ENCODE results near the gene TIFAB. TPM values are rescaled to one million over a fixed set of nuclear protein-coding genes. Genes with fewer than 3 reads are reported as not detected.
A peak's percentile ranks its signal among the peaks of the same experiment; 100 is the strongest.

The TIFAB gene
- total and polyA plus RNA-seq, 5 donors from 2014 or later: not detected

GRCh38 chr5:135480511-135480910 is 28.4 kb upstream of the TIFAB start:
- DNase-seq: no peak
- no peak overlapping the region for H3K4me3 Mint-ChIP-seq
- no peaks in the 10 kb centered on the region for H3K36me3 ChIP-seq (ENCODE audit: control insufficient read depth, insufficient read depth, low read length)

GRCh38 chr5:135478938-135479337 is 26.8 kb upstream of the TIFAB start:
- ATAC-seq (ENCODE audit: low read depth in 2 of 2) (no peak), DNase-seq (no peak)
- Histone ChIP-seq H3K9me3 (ENCODE audit: control insufficient read depth in 2 of 2, low read length in 2 of 2) (no peaks in the 10 kb centered on the region), H3K4me3 (ENCODE audit: low read depth, low read length) (no peak overlapping the region), H3K27ac (ENCODE audit: insufficient read depth, low read length, poor library complexity, severe bottlenecking) (no peak overlapping the region), H3K27me3 (ENCODE audit: control insufficient read depth, insufficient read depth, low read length) (no peaks in the 10 kb centered on the region), H3K4me1 (ENCODE audit: control insufficient read depth, insufficient read depth, low read length, poor library complexity, severe bottlenecking) (no peaks in the 10 kb centered on the region), H3K36me3 (ENCODE audit: control insufficient read depth, insufficient read depth, low read length) (no peaks in the 10 kb centered on the region)
- Mint-ChIP-seq H3K36me3 (no peaks in the 10 kb centered on the region), H3K27me3 (peaks cover 13% of the 10 kb centered on the region), H3K27ac (no peak overlapping the region), H3K9me3 (peaks cover 0 to 3% (median 0%) of the 10 kb centered on the region in 7 donors), H3K4me1 (no peaks in the 10 kb centered on the region), H3K4me3 (no peak overlapping the region)

More at GRCh38 chr5:135480511-135480910, 28.4 kb upstream of the TIFAB start:
- H3K27me3 ChIP-seq (ENCODE audit: control insufficient read depth, insufficient read depth, low read length): peaks cover 3% of the 10 kb centered on the region
- H3K4me1 ChIP-seq (ENCODE audit: control insufficient read depth, insufficient read depth, low read length, poor library complexity, severe bottlenecking): no peaks in the 10 kb centered on the region
- no peak overlapping the region for H3K27ac ChIP-seq (ENCODE audit: insufficient read depth, low read length, poor library complexity, severe bottlenecking)
- H3K36me3 Mint-ChIP-seq: no peaks in the 10 kb centered on the region
- H3K27me3 Mint-ChIP-seq: peaks cover 12% of the 10 kb centered on the region
- no peak overlapping the region for H3K4me3 ChIP-seq (ENCODE audit: low read depth, low read length)
- no peak for ATAC-seq (ENCODE audit: low read depth in 2 of 2)
- H3K9me3 Mint-ChIP-seq: peaks cover 0 to 3% (median 0%) of the 10 kb centered on the region in 7 donors
- H3K9me3 ChIP-seq (ENCODE audit: control insufficient read depth in 2 of 2, low read length in 2 of 2): no peaks in the 10 kb centered on the region
- no peaks in the 10 kb centered on the region for H3K4me1 Mint-ChIP-seq
- H3K27ac Mint-ChIP-seq: no peak overlapping the region

GRCh38 chr5:135477613-135478066 is 25.5 kb upstream of the TIFAB start:
- Mint-ChIP-seq H3K4me1 (no peaks in the 10 kb centered on the region), H3K9me3 (peaks cover 0 to 3% (median 0%) of the 10 kb centered on the region in 7 donors), H3K27ac (no peak overlapping the region), H3K27me3 (peaks cover 17% of the 10 kb centered on the region), H3K4me3 (no peak overlapping the region), H3K36me3 (no peaks in the 10 kb centered on the region)
- no peaks in the 10 kb centered on the region for H3K36me3 ChIP-seq (ENCODE audit: control insufficient read depth, insufficient read depth, low read length)
- no peaks in the 10 kb centered on the region for H3K27me3 ChIP-seq (ENCODE audit: control insufficient read depth, insufficient read depth, low read length)
- no peak overlapping the region for H3K27ac ChIP-seq (ENCODE audit: insufficient read depth, low read length, poor library complexity, severe bottlenecking)
- no peak overlapping the region for H3K4me3 ChIP-seq (ENCODE audit: low read depth, low read length)
- no peaks in the 10 kb centered on the region for H3K9me3 ChIP-seq (ENCODE audit: control insufficient read depth in 2 of 2, low read length in 2 of 2)
- ATAC-seq (ENCODE audit: low read depth in 2 of 2) (no peak), DNase-seq (no peak)
- no peaks in the 10 kb centered on the region for H3K4me1 ChIP-seq (ENCODE audit: control insufficient read depth, insufficient read depth, low read length, poor library complexity, severe bottlenecking)

GRCh38 chr5:135476615-135477581 is 24.7 kb upstream of the TIFAB start:
- no peaks in the 10 kb centered on the region for H3K27me3 ChIP-seq (ENCODE audit: control insufficient read depth, insufficient read depth, low read length)
- DNase-seq (no peak), ATAC-seq (ENCODE audit: low read depth in 2 of 2) (no peak)
- H3K4me1 ChIP-seq (ENCODE audit: control insufficient read depth, insufficient read depth, low read length, poor library complexity, severe bottlenecking): no peaks in the 10 kb centered on the region
- H3K4me3 Mint-ChIP-seq: peak overlapping the region in 1 of 4 donors; percentile 17
- no peaks in the 10 kb centered on the region for H3K9me3 ChIP-seq (ENCODE audit: control insufficient read depth in 2 of 2, low read length in 2 of 2)
- H3K27ac ChIP-seq (ENCODE audit: insufficient read depth, low read length, poor library complexity, severe bottlenecking): no peak overlapping the region
- no peaks in the 10 kb centered on the region for H3K36me3 Mint-ChIP-seq
- H3K4me1 Mint-ChIP-seq: no peaks in the 10 kb centered on the region
- peaks cover 0 to 3% (median 0%) of the 10 kb centered on the region in 7 donors for H3K9me3 Mint-ChIP-seq
- H3K4me3 ChIP-seq (ENCODE audit: low read depth, low read length): no peak overlapping the region
- peaks cover 22% of the 10 kb centered on the region for H3K27me3 Mint-ChIP-seq
- no peaks in the 10 kb centered on the region for H3K36me3 ChIP-seq (ENCODE audit: control insufficient read depth, insufficient read depth, low read length)
- no peak overlapping the region for H3K27ac Mint-ChIP-seq

- no peak overlapping the region for H3K4me3 Mint-ChIP-seq
- H3K27ac ChIP-seq (ENCODE audit: insufficient read depth, low read length, poor library complexity, severe bottlenecking): no peak overlapping the region
- no peaks in the 10 kb centered on the region for H3K4me1 Mint-ChIP-seq
- no peaks in the 10 kb centered on the region for H3K36me3 ChIP-seq (ENCODE audit: control insufficient read depth, insufficient read depth, low read length)
- no peak overlapping the region for H3K27ac Mint-ChIP-seq
- no peaks in the 10 kb centered on the region for H3K9me3 Mint-ChIP-seq
- no peaks in the 10 kb centered on the region for H3K36me3 Mint-ChIP-seq
- ATAC-seq (ENCODE audit: low read depth in 2 of 2) (no peak), DNase-seq (no peak)
- no peaks in the 10 kb centered on the region for H3K4me1 ChIP-seq (ENCODE audit: control insufficient read depth, insufficient read depth, low read length, poor library complexity, severe bottlenecking)
- H3K27me3 Mint-ChIP-seq: peaks cover 36% of the 10 kb centered on the region
- peaks cover 2% of the 10 kb centered on the region for H3K27me3 ChIP-seq (ENCODE audit: control insufficient read depth, insufficient read depth, low read length)
- H3K9me3 ChIP-seq (ENCODE audit: control insufficient read depth in 2 of 2, low read length in 2 of 2): no peaks in the 10 kb centered on the region
- H3K4me3 ChIP-seq (ENCODE audit: low read depth, low read length): no peak overlapping the region
Observed at GRCh38 chr5:135473956-135474670, 22.0 kb upstream of the TIFAB start.

GRCh38 chr5:135472141-135472540 is 20.0 kb upstream of the TIFAB start:
- H3K27ac Mint-ChIP-seq: no peak overlapping the region

GRCh38 chr5:135471726-135472125 is 19.6 kb upstream of the TIFAB start:
- Histone ChIP-seq H3K9me3 (ENCODE audit: control insufficient read depth in 2 of 2, low read length in 2 of 2) (no peaks in the 10 kb centered on the region), H3K4me1 (ENCODE audit: control insufficient read depth, insufficient read depth, low read length, poor library complexity, severe bottlenecking) (no peaks in the 10 kb centered on the region), H3K36me3 (ENCODE audit: control insufficient read depth, insufficient read depth, low read length) (no peaks in the 10 kb centered on the region), H3K27me3 (ENCODE audit: control insufficient read depth, insufficient read depth, low read length) (peaks cover 2% of the 10 kb centered on the region), H3K4me3 (ENCODE audit: low read depth, low read length) (no peak overlapping the region), H3K27ac (ENCODE audit: insufficient read depth, low read length, poor library complexity, severe bottlenecking) (no peak overlapping the region)
- ATAC-seq (ENCODE audit: low read depth in 2 of 2): no peak
- no peak overlapping the region for H3K4me3 Mint-ChIP-seq
- H3K4me1 Mint-ChIP-seq: peaks cover 0 to 5% (median 0%) of the 10 kb centered on the region in 4 donors
- H3K27me3 Mint-ChIP-seq: peaks cover 35% of the 10 kb centered on the region
- no peaks in the 10 kb centered on the region for H3K9me3 Mint-ChIP-seq
- H3K27ac Mint-ChIP-seq: no peak overlapping the region
- DNase-seq: no peak
- H3K36me3 Mint-ChIP-seq: no peaks in the 10 kb centered on the region

More at GRCh38 chr5:135472141-135472540, 20.0 kb upstream of the TIFAB start:
- Histone ChIP-seq H3K27ac (ENCODE audit: insufficient read depth, low read length, poor library complexity, severe bottlenecking) (no peak overlapping the region), H3K36me3 (ENCODE audit: control insufficient read depth, insufficient read depth, low read length) (no peaks in the 10 kb centered on the region), H3K27me3 (ENCODE audit: control insufficient read depth, insufficient read depth, low read length) (peaks cover 2% of the 10 kb centered on the region), H3K4me3 (ENCODE audit: low read depth, low read length) (no peak overlapping the region), H3K9me3 (ENCODE audit: control insufficient read depth in 2 of 2, low read length in 2 of 2) (no peaks in the 10 kb centered on the region), H3K4me1 (ENCODE audit: control insufficient read depth, insufficient read depth, low read length, poor library complexity, severe bottlenecking) (no peaks in the 10 kb centered on the region)
- Mint-ChIP-seq H3K9me3 (no peaks in the 10 kb centered on the region), H3K36me3 (no peaks in the 10 kb centered on the region), H3K27me3 (peaks cover 31% of the 10 kb centered on the region), H3K4me3 (no peak overlapping the region), H3K4me1 (peaks cover 0 to 5% (median 0%) of the 10 kb centered on the region in 4 donors)
- DNase-seq (no peak), ATAC-seq (ENCODE audit: low read depth in 2 of 2) (no peak)
